Right renal pelvis (tissue), 4 donors: ENCODE data around the gene TMEM234. TPM values are rescaled to one million over a fixed set of nuclear protein-coding genes. Genes with fewer than 3 reads are reported as not detected.
A peak's percentile ranks its signal among the peaks of the same experiment; 100 is the strongest.
"Not testable (repeated sequence)": the region's sequence is repeated elsewhere in the genome, so short reads cannot be mapped to it uniquely, and the experiment has no call there.

Experiments used
- DNase-seq, 4 donors: peaks; one replicate each; pipeline ENCODE4 v3.0.0-alpha.2; 2013; ENCODE audit warnings: low read depth in 4 of 4, low spot score in 3 of 4, missing footprints in 1 of 4
- polyA plus RNA-seq, 4 donors: library from polyadenylated mRNA; unstranded; fragments of 120-200 nt; gene quantifications; one replicate each; pipeline ENCODE4 v1.2.1, GENCODE V29; 2013; ENCODE audit not compliant: insufficient read length in 4 of 4

The TMEM234 gene
- polyA plus RNA-seq = 10 to 100 TPM; 21.0 to 24.4 (median 23.3) TPM

DNA sequence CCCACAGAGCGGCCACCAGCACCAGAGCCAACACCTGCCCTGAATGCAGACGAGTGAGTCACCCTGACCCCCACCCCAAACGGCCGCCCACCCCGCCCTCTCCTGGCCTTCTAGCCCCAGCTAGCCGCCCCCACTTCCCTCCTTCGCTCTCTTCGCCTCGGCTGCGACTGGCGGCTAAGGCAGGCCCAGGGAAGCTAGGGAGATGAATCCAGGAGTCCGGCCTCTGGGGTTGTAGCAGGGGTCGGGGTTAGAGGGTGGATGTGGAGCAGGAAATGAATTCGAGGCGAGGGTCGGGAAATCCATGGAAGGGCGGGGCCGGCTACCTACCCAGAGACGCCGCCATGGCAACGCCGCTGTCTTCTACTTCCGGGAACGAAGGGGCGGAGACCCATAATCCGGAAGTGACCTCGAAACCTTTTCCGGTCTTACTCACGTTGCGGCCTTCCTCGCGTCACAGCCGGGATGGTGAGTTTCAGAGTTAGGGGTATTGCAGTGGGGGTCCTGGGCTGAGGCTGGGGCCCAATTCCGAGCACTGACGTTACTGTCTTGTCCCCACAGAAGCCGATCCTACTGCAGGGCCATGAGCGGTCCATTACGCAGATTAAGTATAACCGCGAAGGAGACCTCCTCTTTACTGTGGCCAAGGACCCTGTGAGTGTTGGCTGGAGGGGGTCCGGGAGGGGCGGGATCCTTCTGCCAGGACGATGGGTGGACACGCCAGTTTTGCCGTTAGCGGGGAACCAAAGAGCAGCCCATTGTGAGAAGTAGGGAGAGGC is at the start of gene TMEM234, which contains the start of gene EIF3I:
TMEM234 (minus strand) TSS at position 374 of the 776 bp plus-strand sequence; CDS start at position 343, 31 bp downstream.
EIF3I (plus strand) TSS at position 428 of the 776 bp plus-strand sequence; CDS start at position 463, 35 bp downstream.
- DNase-seq = peak in 3 of 4 donors; percentile 88 to 91 (median 88)

DNA sequence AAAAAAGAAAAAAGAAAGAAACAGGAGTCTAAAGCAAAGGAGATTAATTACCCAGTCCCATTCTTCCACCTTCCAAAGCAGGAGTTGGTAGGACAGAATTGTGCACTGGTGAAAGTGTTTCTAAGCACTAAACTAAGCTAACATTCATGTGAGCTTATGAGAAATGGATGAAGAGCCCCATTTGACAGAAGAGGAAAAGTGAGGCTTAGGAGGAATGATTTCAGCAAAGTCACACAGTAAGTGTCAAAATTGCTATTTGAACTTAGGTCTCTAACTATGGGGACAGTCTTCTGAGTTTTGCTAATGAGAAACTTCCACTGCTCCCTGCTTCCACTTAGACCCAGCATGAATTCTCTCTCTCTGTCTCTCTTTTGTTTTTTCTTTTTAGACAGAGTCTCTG is 47.6 kb upstream of the TMEM234 start:
- no peak for DNase-seq

DNA sequence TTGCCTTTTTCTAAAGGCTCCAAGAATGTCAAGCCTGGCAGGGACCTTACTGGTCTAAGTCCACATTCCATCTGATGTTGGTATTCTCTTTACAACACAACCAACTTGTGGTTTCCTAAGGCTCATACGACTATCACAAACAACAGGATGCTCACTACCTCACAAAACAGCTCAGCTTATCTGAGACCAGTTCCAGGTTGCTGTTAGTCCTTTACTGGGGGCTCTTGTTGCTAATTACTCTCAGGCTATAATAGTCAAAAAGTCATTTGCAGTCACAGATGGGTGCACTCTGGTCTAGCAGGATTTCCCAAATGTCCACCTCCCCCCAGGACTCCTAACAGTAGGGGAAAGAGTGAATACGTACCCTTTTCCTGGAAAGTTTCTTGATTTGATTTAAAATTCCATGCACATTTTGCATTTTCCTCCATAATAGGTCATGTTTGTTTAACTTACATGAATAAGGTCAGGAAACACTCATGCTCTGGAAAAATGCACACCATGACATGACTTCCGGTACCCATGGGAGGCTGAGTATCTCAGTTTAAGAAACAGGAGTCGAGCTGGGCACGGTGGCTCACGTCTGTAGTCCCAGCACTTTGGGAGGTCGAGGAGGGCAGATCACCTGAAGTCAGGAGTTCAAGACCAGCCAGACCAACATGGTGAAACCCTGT is 44.9 kb upstream of the TMEM234 start:
- DNase-seq = no peak

DNA sequence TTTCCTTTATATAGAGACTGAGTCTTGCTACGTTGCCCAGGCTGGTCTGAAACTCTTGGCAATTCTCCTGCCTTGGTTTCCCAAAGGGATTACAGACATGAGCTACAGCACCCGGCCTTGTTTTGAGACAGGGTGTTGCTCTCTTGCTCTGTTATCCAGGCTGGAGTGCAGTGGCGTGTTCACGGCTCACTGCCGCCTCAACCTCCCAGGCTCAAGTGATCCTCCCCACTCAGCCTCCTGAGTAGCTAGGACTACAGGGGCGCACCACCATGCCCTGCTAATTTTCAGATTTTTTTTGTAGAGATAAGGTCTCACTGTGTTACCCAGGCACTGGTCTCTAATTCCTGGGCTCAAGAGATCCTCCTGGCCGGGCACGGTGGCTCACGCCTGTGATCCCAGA is 43.7 kb upstream of the TMEM234 start:
- no peak for DNase-seq

DNA sequence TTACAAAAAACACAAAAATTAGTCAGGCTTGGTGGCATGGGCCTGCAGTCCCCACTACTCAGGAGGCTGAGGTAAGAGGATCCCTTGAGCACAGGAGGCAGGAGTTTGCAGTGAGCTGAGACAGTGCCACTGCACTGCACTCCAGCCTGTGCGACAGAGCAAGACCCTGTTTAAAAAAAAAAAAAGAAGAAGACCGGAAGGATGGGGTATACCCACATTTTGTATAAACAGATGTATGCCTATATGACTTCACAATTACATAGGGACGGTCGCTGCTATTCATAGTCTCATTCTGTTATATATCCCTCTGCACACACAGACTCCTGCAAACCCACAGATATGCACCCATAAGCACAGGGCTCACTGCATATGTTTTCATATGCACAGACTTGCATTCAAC is 41.6 kb upstream of the TMEM234 start:
- DNase-seq = no peak

DNA sequence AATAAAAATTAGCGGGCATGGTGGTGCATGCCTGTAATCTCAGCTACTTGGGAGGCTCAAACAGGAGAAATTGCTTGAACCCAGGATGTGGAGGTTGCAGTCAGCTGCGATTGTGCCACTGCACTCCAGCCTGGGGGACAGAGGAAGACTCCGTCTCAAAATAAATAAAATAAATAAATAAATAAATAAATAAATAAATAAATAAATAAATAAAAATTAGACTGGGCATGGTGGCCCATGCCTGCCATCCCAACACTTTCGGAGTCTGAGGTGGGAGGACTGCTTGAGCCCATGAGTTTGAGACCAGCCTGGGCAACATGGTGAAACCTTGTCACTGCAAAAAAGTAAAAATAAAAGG is 41.1 kb upstream of the TMEM234 start:
- DNase-seq = not testable (repeated sequence)

DNA sequence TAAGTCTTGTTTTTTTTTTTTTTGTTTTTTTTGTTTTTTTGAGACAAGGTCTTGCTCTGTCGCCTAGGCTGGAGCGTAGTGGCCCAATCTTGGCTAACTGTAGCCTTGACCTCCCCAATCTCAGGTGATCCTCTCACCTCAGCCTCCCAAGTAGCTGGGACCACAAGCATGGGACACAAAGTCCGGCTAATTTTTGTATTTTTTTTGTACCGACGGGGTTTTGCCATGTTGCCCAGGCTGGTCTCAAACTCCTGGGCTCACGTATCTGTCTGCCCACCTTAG is 35.0 kb upstream of the TMEM234 start:
- DNase-seq = no peak

DNA sequence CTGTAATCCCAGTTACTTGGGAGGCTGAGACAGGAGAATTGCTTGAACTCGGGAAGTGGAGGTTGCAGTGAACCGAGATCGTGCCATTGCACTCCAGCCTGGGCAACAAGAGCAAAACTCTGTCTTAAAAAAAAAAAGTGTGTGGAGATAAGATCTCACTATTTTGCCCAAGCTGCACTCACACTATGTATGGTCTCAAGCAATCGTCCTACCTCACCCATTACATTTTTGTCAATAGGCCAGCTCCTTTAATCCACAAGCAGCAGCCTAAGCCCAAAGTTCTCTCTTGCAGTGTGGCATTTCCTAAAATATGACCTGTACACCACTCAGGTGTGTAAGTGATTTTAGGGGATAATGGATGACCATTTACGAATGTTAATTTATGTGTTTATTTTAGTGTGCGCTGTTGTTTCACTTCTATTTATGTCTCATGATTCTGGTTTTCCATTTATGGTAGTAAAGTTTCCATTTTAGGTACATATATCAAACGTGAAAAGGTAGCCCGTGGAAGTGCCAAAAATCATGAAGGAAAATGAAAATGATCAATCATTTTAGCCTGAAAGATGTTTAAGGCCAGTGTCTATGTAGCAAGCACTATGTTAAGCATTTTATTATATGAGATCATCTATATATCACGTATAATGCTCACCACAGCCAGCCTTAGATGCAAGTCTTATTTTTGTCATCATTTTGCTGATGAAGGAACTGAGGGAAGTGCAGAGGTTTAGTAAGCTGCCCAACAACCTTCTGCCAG is 34.5 kb upstream of the TMEM234 start:
- DNase-seq = no peak

DNA sequence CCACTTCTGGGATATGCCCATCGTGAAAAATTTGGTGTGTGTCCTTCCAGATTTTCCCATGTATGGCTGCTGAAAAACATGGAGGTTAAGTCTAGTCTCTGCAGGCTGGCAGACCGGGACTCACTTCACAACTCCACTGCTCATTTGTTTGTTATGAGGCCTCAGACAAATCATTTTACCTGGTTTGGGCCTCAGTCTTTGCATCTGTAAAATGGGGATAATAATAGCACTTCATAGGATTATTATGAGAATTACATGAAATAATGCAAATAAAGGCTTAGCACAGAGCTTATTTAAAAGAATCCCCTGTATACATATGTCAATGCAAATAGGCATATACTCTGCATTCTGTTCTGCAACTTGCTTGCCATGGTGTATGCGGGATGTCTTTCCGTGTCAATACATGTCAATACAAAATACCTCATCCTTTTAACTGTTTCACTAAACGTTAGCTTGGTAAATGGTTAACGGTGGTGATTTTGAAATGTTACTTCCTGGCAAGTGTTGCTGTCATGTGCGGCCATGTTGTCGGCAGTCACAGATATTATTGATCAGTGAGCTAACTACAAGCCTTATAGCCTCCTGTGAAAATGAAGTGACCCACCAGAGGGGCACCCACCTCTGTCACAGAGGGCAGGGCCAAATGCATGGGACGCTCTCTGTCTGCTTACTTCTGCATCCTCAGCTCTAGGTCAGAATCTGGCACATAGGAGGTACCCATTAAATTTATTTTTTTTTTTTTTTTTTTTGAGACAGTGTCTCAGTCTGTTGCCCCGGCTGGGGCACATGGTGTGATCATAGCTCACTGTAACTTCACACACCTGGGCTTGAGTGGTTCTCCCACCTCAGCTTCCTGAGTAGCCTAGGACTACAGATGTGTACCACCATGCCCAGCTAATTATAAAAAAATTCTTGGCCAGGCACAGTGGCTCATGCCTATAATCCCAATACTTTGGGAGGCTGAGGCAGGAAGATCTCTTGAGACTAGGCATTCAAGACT is 33.2 kb upstream of the TMEM234 start:
- DNase-seq = no peak

DNA sequence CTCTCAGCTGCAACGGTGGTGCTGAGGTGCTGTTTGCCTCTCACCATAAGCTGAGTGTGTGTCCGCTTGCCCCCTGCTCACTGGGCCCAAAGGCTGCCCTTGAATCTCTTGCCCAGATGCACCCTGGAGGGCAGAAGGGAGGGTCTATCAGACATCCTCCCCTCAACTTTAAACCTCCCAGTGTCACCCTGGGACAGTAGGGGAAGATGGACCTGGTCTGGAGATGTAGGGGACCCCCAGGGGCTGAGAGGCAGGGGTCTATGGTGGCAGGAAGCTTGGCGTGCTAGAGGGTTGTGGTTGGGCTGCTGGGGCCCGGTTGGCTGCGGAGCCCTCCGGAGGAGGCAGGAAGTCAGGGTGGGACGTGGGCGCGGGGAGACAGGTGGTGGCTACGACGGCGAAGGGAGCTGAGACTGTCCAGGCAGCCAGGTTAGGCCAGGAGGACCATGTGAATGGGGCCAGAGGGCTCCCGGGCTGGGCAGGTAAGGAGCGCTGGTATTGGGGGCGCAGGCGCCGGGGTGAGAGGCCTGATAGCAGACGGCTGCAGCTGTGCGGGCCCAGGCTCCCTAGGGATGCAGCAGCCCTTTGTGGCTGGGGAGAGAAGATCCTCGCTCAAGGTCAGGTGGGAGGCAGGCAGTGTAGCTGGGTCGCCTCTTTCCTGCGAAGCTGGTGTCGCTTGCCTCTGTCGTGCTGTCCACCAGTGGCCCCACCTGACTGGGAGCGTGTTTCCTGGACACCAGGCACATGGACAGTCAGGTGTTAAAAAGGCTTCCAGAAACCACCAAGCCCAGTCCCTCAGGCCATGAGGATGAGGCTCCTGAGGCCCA is 29.0 kb upstream of the TMEM234 start, which contains the start of gene LCK:
LCK (plus strand) TSS at position 373 of the 824 bp plus-strand sequence. CDS start 23,065 bp downstream, outside the sequence.
- no peak for DNase-seq

DNA sequence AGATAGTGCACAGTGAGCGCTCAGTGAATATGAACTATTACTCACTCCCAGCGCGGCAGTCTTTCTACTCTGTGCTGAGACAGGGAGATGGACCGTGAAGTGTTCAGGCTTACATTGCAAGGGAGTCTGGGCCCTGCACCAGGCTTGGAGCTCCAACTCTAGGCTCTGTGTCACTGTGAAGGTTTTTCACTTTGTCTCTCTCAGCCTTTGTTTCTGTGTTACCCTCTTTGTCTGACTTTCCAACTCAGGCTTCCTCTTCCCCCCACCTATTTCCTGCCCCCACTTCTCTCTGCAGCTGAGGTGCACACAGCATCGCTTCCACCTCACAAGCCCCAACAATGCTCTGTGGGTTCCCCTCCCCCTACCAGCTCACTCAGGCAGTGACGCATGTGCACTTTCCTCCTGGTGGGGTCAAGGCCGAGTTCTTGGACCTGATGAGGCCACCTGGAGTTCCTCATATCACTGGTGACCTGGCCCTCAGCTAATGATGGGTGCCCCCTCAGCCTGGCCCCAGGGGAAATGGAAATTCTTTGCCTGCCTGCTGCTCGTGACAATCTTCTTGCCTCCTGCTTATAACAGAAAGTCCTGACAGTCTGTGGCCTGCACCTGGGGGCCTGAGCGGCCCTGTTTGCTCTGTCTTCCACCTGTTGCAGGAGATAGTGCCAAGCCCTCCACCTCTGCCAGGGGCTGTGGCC is 27.8 kb upstream of the TMEM234 start:
- no peak for DNase-seq

DNA sequence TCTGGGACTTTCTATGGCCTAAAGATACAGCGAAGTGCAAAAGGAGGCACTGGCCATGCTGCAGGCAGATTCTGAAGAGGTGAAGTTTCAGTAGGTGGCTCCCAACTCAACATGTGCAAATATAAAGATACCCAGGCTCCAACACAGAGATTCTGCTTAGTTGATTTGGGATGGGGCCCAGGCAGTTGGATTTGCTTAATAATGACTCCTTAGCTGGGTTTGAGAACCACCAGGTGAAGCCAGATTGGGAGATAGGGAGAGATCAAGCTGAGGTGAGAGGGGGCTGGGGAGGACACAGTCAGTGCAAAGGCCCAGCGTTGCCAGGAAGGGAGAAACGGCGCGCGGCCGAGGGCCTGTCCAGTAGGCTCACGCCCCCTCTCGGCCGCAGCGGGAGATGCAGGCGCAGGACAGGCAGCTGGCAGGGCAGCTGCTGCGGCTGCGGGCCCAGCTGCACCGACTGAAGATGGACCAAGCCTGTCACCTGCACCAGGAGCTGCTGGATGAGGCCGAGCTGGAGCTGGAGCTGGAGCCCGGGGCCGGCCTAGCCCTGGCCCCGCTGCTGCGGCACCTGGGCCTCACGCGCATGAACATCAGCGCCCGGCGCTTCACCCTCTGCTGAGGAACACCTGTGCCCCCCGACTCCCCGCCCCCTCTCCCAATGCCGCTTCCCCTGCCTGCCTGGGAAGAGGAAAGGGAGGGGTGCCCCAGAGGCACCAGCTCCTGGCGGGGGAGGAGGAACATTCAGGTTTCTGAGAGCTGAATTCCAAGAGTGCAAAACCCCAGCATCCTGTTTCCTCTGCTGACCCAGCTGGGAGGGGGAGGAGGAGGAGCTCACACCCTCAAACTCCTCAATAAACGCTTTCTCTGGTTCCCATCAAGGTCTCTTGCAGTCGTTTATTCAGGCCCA is 26.1 kb upstream of the TMEM234 start:
- DNase-seq = no peak

DNA sequence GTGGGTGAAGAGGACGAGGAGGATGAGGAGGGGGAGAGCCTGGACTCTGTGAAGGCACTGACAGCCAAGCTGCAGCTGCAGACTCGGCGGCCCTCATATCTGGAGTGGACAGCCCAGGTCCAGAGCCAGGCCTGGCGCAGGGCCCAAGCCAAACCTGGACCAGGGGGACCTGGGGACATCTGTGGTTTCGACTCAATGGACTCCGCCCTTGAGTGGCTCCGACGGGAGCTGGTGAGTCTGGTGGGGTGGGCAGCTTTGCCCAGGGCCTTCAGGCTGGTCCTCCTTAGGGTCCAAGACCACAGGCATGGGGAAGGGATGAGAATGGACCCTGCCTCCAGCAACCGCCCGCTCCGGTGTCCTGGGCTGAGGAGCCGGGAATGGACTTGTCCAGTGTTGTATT is 25.3 kb upstream of the TMEM234 start:
- DNase-seq = no peak

DNA sequence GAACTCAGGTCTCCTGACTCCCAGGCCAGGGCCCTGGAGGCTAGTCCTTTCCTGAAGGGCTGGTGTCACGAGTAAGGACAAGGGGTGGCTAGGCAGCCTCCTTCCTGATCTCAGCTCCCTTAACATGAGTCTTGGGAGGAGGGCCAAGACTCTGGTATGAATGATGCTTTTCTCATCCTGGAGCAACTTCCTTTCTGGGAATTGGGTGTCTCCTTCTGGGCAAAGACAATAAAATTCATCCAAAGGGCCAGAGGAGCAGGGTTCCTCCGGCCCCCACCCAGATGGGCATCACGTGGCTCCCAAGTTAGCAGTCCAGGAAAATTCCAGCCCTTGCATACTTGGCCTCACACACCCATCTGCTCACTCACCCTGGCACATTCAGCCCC is 24.7 kb upstream of the TMEM234 start, which contains the start of gene FAM167B:
FAM167B (plus strand) TSS at position 335 of the 386 bp plus-strand sequence. CDS start 200 bp downstream, outside the sequence.
- no peak for DNase-seq

DNA sequence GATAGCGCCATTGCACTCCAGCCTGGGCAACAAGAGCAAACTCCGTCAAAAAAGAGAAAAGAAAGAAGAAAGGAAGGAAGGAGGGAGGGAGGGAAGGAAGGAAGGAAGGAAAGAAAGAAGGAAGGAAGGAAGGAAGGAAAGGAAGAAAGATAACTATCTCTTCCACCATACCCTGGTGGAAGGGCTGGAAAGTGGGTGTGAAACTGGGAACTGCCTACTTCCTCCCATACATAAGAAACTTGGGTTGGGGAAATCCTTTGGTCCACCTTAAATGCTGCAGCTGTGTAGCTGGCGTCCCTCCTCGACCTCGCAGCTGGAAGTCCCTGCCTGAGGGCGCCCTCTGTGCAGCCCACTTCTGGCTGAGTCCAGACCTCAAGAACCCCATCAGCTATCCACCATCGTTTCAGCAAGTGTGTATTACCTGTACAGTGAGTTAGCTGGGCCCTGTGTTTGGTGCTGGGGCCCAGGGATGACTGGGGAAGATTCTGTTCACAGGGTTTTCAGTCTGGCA is 20.2 kb upstream of the TMEM234 start:
- DNase-seq = no peak

DNA sequence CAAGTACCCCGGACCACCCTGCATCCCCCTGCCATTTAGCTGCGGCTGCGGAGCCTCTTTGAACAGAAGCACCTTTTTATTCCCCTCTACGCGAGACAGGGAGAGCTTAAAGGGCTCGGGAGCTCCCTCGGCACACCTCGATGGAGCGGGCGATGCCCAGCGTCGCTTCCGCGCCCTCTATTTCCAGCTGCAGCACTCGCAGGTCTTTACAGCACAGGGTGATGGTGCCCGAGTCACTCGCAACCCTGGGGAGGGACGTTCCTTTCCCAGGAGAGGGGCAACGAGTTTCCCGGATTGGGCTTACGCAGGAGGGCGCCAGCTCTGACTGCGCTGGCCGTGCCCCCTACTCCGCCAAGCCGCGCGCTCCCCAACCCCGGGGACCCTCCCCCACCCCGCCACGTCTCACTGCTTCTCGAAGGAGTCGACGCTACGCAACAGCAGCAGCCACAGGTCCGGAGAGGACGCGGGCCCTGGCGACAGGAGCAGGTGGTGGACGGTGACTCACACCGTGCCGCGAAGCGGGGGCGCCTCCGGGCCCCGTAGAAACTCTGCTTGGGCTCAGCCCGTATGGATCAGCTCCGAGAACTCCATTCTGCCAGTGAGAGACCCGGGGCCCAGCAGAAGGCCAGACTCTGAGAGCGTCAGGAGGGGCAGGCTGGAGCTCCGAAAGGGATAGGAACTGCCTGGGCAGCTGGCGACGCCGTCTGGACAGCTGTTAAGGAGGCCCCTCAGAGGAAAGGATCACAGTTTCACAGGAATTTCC is 19.0 kb upstream of the TMEM234 start:
- DNase-seq = peak in 1 of 4 donors; percentile 54
